Endothelial cell of umbilical vein (primary cell): ENCODE measurements around the gene PEX10. TPM values are rescaled to one million over a fixed set of nuclear protein-coding genes. Genes with fewer than 3 reads are reported as not detected.
A peak's percentile ranks its signal among the peaks of the same experiment; 100 is the strongest.

Source experiments
- BruUV-seq: library from RNA; stranded (reverse); fragments of 400-500 nt; replicated peaks from 2 replicates; lab custom pipeline; 2021; lab: Mats Ljungman, UMichigan
- CTCF ChIA-PET: fragments of 300-600, 350-600 bp; sonication (Branson Sonifier 250); formaldehyde crosslinking; loops from one replicate; lab custom pipeline; 2021; ENCODE audit warnings: antibody characterized with exemption, inconsistent platforms; lab: Charles Lee
- POLR2A ChIA-PET: fragments of 300-600, 350-600 bp; sonication (Branson Sonifier 250); formaldehyde crosslinking; loops from one replicate; lab custom pipeline; 2021; ENCODE audit warnings: antibody characterized with exemption, inconsistent platforms; lab: Charles Lee
- DNase-seq: peaks from one replicate; pipeline ENCODE4 v3.0.0-alpha.2; 2011; ENCODE audit warnings: low read depth, low spot score
- FAIRE-seq: peaks from 2 replicates; lab custom pipeline; 2011; peaks lifted over from hg19 to GRCh38; lab: Jason Lieb, UNC
- H2AFZ ChIP-seq: 2 replicates; pipeline ENCODE4 v1.6.0; 2012; ENCODE audit warnings: low read depth, low read length, control low read depth, inconsistent platforms
- H3K27ac ChIP-seq: 2 replicates; pipeline ENCODE4 v1.5.1; 2011; ENCODE audit warnings: low read depth, mild to moderate bottlenecking, control low read depth, low read length, moderate library complexity; ENCODE audit not compliant: insufficient read depth
- H3K27me3 ChIP-seq, 2 experiments: 2 replicates each; pipeline versions ENCODE4 v1.6.0 to v1.6.1; 2011; ENCODE audit warnings: low read length in 2 of 2, mixed read lengths in 1 of 2; ENCODE audit not compliant: control insufficient read depth in 2 of 2, insufficient read depth in 2 of 2
- H3K36me3 ChIP-seq, 2 experiments: 2 replicates in 1 of 2; 3 replicates in 1 of 2; pipeline ENCODE4 v1.5.1; 2011; ENCODE audit warnings: low read length in 2 of 2, mild to moderate bottlenecking in 1 of 2, moderate library complexity in 1 of 2; ENCODE audit not compliant: control insufficient read depth in 2 of 2, insufficient read depth in 2 of 2; ENCODE audit errors: extremely low read depth in 1 of 2
- H3K4me1 ChIP-seq: 3 replicates; pipeline ENCODE4 v1.5.1; 2011; ENCODE audit warnings: mild to moderate bottlenecking, low read length; ENCODE audit not compliant: control insufficient read depth, insufficient read depth; ENCODE audit errors: extremely low read depth
- H3K4me2 ChIP-seq: 2 replicates; pipeline ENCODE4 v1.6.1; 2011; ENCODE audit warnings: low read length, control low read depth, mixed read lengths; ENCODE audit not compliant: insufficient read depth
- H3K4me3 ChIP-seq, 3 experiments: fragments of 200-600 bp in 1 of 3; sonication (generic), shearing (Covaris generic) in 1 of 3; replicated peaks in 1 of 3; 2 replicates each; pipeline ENCODE4 v1.5.1; 2011 to 2016; ENCODE audit warnings: control low read depth in 3 of 3, low read length in 3 of 3, mild to moderate bottlenecking in 2 of 3, inconsistent platforms in 1 of 3, low read depth in 1 of 3, moderate library complexity in 1 of 3; ENCODE audit not compliant: insufficient read depth in 1 of 3
- H3K79me2 ChIP-seq: 2 replicates; pipeline ENCODE4 v1.6.0; 2012; ENCODE audit warnings: low read length, inconsistent platforms; ENCODE audit not compliant: control insufficient read depth, insufficient read depth
- H3K9ac ChIP-seq: replicated peaks from 2 replicates; pipeline ENCODE3; 2011; ENCODE audit warnings: low read length, control low read depth; ENCODE audit not compliant: insufficient read depth; ENCODE audit errors: extremely low read depth
- H3K9me1 ChIP-seq: replicated peaks from 3 replicates; pipeline ENCODE4 v1.6.0; 2011; ENCODE audit warnings: mild to moderate bottlenecking, low read length; ENCODE audit not compliant: control insufficient read depth, insufficient read depth; ENCODE audit errors: extremely low read depth
- H3K9me3 ChIP-seq: replicated peaks from 2 replicates; pipeline ENCODE4 v1.5.1; 2012; ENCODE audit warnings: low read length, inconsistent platforms; ENCODE audit not compliant: control insufficient read depth, insufficient read depth
- H4K20me1 ChIP-seq: replicated peaks from 2 replicates; pipeline ENCODE3; 2011; ENCODE audit warnings: mild to moderate bottlenecking, low read length; ENCODE audit not compliant: control insufficient read depth, insufficient read depth; ENCODE audit errors: extremely low read depth
- MYC ChIP-seq: IDR thresholded peaks from one replicate; pipeline ENCODE4 v1.6.1; 2011; ENCODE audit warnings: mild to moderate bottlenecking, low read depth, low read length
- POLR2AphosphoS5 ChIP-seq: IDR thresholded peaks from 2 replicates; pipeline ENCODE4 v1.6.1; 2012; ENCODE audit warnings: low read depth, mild to moderate bottlenecking, control low read depth, low read length, moderate library complexity; ENCODE audit not compliant: insufficient read depth
- dilution Hi-C: fragments of 300-500 bp; cut with MboI; formaldehyde crosslinking; loops from one replicate; pipeline ENCODE4 v1.15.0; 2019; ENCODE audit warnings: low sequenced_read_pairs; ENCODE audit not compliant: extremely low pct_ligation_motif_present
- intact Hi-C: fragments of 100-400 bp; cut with micrococcal nuclease; formaldehyde crosslinking; loops from one replicate; pipeline ENCODE4 v1.10.0; 2022
- polyA plus RNA-seq, 4 experiments: library from polyadenylated mRNA; depleted of rRNA in 3 of 4; stranded (reverse) in 3 of 4; unstranded in 1 of 4; fragments of >200 nt; gene quantifications; 2 replicates each; pipeline versions ENCODE4 v1.2.1 to v1.2.3, GENCODE V29; 2011 to 2012; ENCODE audit warnings: missing spikeins in 1 of 4
- total RNA-seq: library from RNA; stranded (reverse); gene quantifications from 2 replicates; pipeline ENCODE4 v1.2.3, GENCODE V29; 2021
- TF ChIP-seq, protein P1 (sequence below): IDR thresholded peaks from 2 replicates; pipeline ENCODE4 v1.6.1; 2011; ENCODE audit not compliant: insufficient read depth, insufficient read length
- TF ChIP-seq, protein P2 (sequence below), 2 donors: IDR thresholded peaks; 1 replicate in 1 of 2; 2 replicates in 1 of 2; pipeline ENCODE4 v1.5.1; 2011; ENCODE audit warnings: low read length in 2 of 2, mild to moderate bottlenecking in 2 of 2, moderate library complexity in 2 of 2, control low read depth in 1 of 2, inconsistent platforms in 1 of 2, low read depth in 1 of 2; ENCODE audit not compliant: insufficient read depth in 1 of 2; ENCODE audit errors: extremely low read depth in 1 of 2

The PEX10 gene
- total and polyA plus RNA-seq, 2 donors (not counting 3 experiments of a cell fraction or from before 2014, with no cell fraction given), result 25.1 to 26.7 TPM

DNA sequence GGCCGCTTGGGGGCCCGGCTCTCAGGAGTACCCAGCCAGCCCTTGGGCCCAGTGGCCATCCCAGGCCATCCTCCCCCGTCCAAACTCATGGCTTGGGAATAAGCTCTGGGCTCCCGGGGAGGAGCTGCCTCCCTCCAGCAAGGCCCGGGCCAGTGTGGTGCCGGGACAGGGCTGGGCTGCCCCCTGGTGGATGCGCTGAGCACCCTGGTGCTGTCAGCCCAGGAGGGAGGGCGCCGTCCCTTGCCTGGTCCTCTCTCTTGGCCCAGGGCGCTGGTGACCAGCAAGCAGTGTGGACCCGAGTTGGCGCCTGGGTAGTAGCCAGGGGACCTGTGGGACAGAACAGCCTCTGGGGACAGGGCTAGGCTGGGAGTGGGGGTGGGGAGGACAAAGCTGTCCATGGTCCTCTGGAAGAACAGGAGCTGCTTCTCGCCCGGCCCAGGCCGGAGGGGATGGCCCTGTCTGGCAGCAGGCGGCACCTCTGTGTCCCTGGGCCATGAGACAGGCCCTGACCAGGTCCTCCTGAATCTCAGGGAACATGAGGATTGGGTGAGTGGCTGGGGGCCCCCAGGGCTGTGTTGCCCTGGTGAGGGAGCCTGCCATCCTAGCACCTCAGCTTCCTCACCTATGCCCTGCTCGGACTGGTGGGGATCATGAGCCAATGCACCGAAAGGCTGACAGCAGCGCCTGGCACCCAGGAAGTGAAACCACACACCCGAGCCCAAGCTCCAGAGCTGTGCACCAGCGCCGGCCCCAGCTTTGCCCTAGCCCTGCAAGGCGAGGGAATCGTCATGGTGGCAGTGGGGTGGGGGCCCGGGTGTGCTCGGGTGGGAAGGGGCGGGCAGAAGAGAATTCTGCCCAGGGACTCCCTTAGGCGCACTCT lies 30.4 kb downstream of the PEX10 start:
- dilution Hi-C loops (no loop called here), intact Hi-C loops (loop anchor here (1.0 to 5.0 kb wide), 6 partner anchors 9 to 187 kb away; partner anchors contain the start of genes MORN1 and RER1)
- peak; percentile 22 for TF ChIP-seq POLR2AphosphoS5
- no peak for TF ChIP-seq MYC
- TF ChIP-seq, protein P1, sequence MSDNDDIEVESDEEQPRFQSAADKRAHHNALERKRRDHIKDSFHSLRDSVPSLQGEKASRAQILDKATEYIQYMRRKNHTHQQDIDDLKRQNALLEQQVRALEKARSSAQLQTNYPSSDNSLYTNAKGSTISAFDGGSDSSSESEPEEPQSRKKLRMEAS, result no peak
- TF ChIP-seq, protein P2, sequence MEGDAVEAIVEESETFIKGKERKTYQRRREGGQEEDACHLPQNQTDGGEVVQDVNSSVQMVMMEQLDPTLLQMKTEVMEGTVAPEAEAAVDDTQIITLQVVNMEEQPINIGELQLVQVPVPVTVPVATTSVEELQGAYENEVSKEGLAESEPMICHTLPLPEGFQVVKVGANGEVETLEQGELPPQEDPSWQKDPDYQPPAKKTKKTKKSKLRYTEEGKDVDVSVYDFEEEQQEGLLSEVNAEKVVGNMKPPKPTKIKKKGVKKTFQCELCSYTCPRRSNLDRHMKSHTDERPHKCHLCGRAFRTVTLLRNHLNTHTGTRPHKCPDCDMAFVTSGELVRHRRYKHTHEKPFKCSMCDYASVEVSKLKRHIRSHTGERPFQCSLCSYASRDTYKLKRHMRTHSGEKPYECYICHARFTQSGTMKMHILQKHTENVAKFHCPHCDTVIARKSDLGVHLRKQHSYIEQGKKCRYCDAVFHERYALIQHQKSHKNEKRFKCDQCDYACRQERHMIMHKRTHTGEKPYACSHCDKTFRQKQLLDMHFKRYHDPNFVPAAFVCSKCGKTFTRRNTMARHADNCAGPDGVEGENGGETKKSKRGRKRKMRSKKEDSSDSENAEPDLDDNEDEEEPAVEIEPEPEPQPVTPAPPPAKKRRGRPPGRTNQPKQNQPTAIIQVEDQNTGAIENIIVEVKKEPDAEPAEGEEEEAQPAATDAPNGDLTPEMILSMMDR (IDR thresholded peaks at IDR 0.05; ENCODE audit: extremely low read depth in 1 of 2, insufficient read depth in 1 of 2, low read depth in 1 of 2, low read length in 2 of 2), result peak; percentile 95 to 97
- no peaks in the 10 kb centered on the region for H3K9me1 ChIP-seq
- no peaks in the 10 kb centered on the region for H3K4me1 ChIP-seq
- no peaks in the 10 kb centered on the region for H4K20me1 ChIP-seq
- no TSS peak for BruUV-seq
- H3K4me2 ChIP-seq, result no peak overlapping the region
- POLR2A ChIA-PET, result interaction anchor here (0.6 to 2.6 kb wide), 5 partner anchors 67 to 187 kb away, joined by 3 to 15 read pairs (median 6); partner anchors contain the start of gene FAAP20
- DNase-seq (peak; percentile 65), FAIRE-seq (peak; percentile 91)
- no peak overlapping the region for H3K9ac ChIP-seq
- no peaks in the 10 kb centered on the region for H3K79me2 ChIP-seq
- no peak overlapping the region for H3K27ac ChIP-seq
- no peaks in the 10 kb centered on the region for H3K36me3 ChIP-seq
- CTCF ChIA-PET, result interaction anchor here (0.6 to 8.9 kb wide), 38 partner anchors 9 to 1043 kb away, joined by 3 to 631 read pairs (median 6); partner anchors contain the start of genes FAAP20, MORN1, RER1 and SKI
- H3K4me3 ChIP-seq, result no peak overlapping the region
- H2AFZ ChIP-seq, result no peak overlapping the region
- no peaks in the 10 kb centered on the region for H3K27me3 ChIP-seq
- no peaks in the 10 kb centered on the region for H3K9me3 ChIP-seq
